Measurements from ENCODE around the gene DBN1.

Gene DBN1

DNA sequence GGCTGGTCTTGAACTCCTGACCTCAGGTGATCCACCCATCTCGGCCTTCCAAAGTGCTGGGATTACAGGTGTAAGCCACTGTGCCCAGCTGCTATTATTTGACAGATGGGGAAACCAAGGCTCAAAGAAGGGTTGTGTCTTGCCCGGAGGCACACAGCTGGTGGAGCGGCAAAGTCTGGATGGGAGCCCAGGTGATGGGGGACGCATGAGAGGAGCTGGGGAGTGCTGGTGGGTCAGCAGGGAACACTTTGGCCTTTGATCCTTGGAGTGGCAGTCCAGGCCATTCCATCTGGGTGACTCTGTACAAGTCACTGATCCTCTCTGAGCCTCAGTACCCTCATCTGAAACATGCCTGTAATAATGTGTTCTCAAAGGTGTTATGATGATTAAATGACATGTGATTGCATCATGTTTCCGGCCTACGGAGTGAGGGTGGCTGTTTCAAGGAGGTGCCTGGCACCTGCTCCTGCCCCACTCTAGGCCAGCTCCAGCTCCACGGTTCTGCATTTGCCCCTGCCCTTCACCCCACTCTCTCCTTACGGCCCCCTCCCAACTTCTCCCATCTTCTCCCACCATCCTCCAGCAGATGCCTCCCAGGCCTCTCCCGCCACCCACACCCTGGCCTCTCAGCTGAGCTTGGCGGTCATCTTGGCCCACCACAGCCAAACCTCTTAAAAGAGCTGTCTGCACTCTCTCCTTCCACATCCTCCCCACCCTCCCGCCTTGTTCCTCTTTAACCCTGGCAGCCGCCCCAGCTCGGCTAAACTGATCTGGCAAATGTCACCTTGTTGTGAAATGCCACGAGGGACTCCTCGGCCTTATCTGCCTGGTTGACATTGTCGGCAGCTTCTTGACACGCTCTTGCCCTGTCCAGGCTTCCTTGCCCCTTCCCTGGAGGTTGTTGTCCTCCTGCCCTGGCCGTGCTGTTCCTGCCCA, 5.5 kb upstream of the DBN1 start:
- no peak overlapping the region for H3K27ac ChIP-seq (ENCODE audit: low read length)
- DNase-seq (no peak), ATAC-seq (ENCODE audit: insufficient read depth, low read depth) (peak; percentile 54)
- H3K4me3 ChIP-seq (ENCODE audit: low read depth in 1 of 2, low read length in 2 of 2) = no peak overlapping the region
- no peak overlapping the region for H3K9ac ChIP-seq (ENCODE audit: low read depth, low read length)
- no peak overlapping the region for H3K4me2 ChIP-seq (ENCODE audit: insufficient read depth, low read length)
- H4K20me1 ChIP-seq (ENCODE audit: insufficient read depth, low read length) = peaks cover 10% of the 10 kb centered on the region; the same call in 1 of the 2 replicates
- peaks cover 2% of the 10 kb centered on the region; the same call in 1 of the 2 replicates for H3K4me1 ChIP-seq (ENCODE audit: insufficient read depth, low read length)
- no peaks in the 10 kb centered on the region for H3K79me2 ChIP-seq (ENCODE audit: insufficient read depth, low read length)
- no peaks in the 10 kb centered on the region for H3K36me3 ChIP-seq (ENCODE audit: insufficient read depth, low read length)
- peaks cover 4% of the 10 kb centered on the region for H3K27me3 ChIP-seq (ENCODE audit: insufficient read depth, low read length, poor library complexity)
- TF ChIP-seq, protein P1, sequence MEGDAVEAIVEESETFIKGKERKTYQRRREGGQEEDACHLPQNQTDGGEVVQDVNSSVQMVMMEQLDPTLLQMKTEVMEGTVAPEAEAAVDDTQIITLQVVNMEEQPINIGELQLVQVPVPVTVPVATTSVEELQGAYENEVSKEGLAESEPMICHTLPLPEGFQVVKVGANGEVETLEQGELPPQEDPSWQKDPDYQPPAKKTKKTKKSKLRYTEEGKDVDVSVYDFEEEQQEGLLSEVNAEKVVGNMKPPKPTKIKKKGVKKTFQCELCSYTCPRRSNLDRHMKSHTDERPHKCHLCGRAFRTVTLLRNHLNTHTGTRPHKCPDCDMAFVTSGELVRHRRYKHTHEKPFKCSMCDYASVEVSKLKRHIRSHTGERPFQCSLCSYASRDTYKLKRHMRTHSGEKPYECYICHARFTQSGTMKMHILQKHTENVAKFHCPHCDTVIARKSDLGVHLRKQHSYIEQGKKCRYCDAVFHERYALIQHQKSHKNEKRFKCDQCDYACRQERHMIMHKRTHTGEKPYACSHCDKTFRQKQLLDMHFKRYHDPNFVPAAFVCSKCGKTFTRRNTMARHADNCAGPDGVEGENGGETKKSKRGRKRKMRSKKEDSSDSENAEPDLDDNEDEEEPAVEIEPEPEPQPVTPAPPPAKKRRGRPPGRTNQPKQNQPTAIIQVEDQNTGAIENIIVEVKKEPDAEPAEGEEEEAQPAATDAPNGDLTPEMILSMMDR (IDR thresholded peaks at IDR 0.05; ENCODE audit: borderline replicate concordance, extremely low read depth, low read length, poor library complexity, severe bottlenecking) = no peak
- TF ChIP-seq EZH2 (IDR thresholded peaks at IDR 0.05; ENCODE audit: borderline replicate concordance, low read depth, low read length, severe bottlenecking) = no peak
- no peak overlapping the region for H2AFZ ChIP-seq (ENCODE audit: low read depth, low read length)
- no peaks in the 10 kb centered on the region for H3K9me3 ChIP-seq (ENCODE audit: insufficient read depth, low read length, severe bottlenecking)

DNA sequence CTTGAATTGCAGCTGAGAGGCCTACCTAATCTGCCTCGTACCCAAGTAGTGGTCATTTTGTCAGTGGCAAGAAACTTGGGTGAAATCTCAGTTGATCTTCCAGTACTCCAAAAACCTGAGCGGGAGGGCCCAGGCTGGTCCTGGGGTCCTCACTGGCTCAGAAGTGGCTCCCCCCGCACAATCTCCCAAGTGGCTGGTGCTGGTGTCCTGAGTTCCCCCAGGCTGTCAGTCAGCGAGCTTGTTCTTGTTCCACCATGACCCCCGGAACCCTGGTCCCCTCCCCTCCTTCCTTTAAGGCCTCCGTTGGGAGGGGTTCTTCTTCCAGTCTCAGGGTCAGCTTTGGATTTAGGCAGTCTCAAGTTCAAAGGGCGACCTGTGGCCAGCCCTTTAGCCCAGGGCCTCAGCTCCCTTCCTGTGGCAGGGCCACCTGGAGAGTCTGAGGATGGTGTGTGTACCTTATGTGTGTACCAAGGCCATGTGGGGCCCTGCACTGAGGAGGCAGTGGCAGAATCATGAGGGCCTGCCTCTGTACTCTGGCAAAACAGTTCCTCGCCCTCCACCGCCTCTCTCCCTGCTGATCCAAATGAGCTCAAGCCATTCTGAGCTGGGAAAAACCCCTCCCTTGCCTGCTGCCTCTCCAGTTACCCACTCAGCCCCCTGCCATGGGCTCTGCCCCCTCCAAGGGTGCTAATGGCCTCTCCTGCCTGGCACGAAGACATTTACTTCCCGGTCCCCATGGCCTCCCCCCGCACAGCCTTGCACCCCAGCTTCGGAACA, 4.5 kb upstream of the DBN1 start:
- H3K36me3 ChIP-seq (ENCODE audit: insufficient read depth, low read length) = no peaks in the 10 kb centered on the region
- peaks cover 4% of the 10 kb centered on the region; the same call in 1 of the 2 replicates for H3K4me1 ChIP-seq (ENCODE audit: insufficient read depth, low read length)
- DNase-seq (no peak), ATAC-seq (ENCODE audit: insufficient read depth, low read depth) (no peak)
- no peak overlapping the region for H3K9ac ChIP-seq (ENCODE audit: low read depth, low read length)
- no peak overlapping the region for H2AFZ ChIP-seq (ENCODE audit: low read depth, low read length)
- H3K9me3 ChIP-seq (ENCODE audit: insufficient read depth, low read length, severe bottlenecking) = no peaks in the 10 kb centered on the region
- peaks cover 5% of the 10 kb centered on the region for H3K27me3 ChIP-seq (ENCODE audit: insufficient read depth, low read length, poor library complexity)
- H3K27ac ChIP-seq (ENCODE audit: low read length) = no peak overlapping the region
- H3K79me2 ChIP-seq (ENCODE audit: insufficient read depth, low read length) = no peaks in the 10 kb centered on the region
- H4K20me1 ChIP-seq (ENCODE audit: insufficient read depth, low read length) = peaks cover 10% of the 10 kb centered on the region; the same call in 1 of the 2 replicates
- H3K4me3 ChIP-seq (ENCODE audit: low read depth in 1 of 2, low read length in 2 of 2) = no peak overlapping the region
- TF ChIP-seq, protein P1 (IDR thresholded peaks at IDR 0.05; ENCODE audit: borderline replicate concordance, extremely low read depth, low read length, poor library complexity, severe bottlenecking) = no peak
- TF ChIP-seq EZH2 (IDR thresholded peaks at IDR 0.05; ENCODE audit: borderline replicate concordance, low read depth, low read length, severe bottlenecking) = no peak
- H3K4me2 ChIP-seq (ENCODE audit: insufficient read depth, low read length) = no peak overlapping the region

DNA sequence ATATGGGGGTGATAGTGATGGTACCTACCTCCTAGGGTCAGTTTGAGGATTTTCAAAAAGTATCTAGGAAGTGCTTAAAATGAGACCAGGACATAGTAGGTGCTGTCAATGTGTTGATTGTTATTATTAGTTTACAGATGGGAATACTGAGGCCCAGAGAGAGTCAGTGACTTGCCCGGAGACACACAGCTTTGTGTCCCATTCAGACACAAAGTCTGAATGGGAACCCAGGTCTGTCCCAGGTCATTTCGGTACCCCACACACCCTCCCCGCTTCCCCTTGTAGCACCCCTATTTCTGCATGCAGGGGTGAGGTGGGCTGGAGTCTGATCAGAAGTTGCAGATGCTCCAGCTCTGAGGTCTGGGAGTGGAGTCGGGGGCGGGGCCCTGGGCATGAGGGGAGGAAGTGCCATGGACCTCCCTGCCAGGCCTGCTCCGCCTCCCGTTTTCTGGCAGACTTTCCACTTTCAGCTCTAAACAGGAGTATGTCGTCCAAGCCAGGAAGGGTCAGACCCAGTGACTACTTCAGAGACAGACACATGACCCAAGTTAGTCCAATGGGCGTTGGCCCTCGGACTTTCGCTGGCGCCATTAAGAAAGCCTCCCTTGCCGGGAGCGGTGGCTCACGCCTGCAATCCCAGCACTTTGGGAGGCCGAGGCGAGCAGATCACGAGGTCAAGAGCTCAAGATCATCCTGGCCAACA, 3.2 kb upstream of the DBN1 start:
- Histone ChIP-seq H2AFZ (ENCODE audit: low read depth, low read length) (no peak overlapping the region), H3K36me3 (ENCODE audit: insufficient read depth, low read length) (peaks cover 8% of the 10 kb centered on the region), H3K4me2 (ENCODE audit: insufficient read depth, low read length) (no peak overlapping the region), H3K9ac (ENCODE audit: low read depth, low read length) (no peak overlapping the region), H3K9me3 (ENCODE audit: insufficient read depth, low read length, severe bottlenecking) (no peaks in the 10 kb centered on the region), H4K20me1 (ENCODE audit: insufficient read depth, low read length) (peaks cover 20% of the 10 kb centered on the region), H3K79me2 (ENCODE audit: insufficient read depth, low read length) (peaks cover 11% of the 10 kb centered on the region), H3K4me1 (ENCODE audit: insufficient read depth, low read length) (peaks cover 14% of the 10 kb centered on the region), H3K4me3 (ENCODE audit: low read depth in 1 of 2, low read length in 2 of 2) (no peak overlapping the region), H3K27me3 (ENCODE audit: insufficient read depth, low read length, poor library complexity) (peaks cover 5% of the 10 kb centered on the region), H3K27ac (ENCODE audit: low read length) (no peak overlapping the region)
- ATAC-seq (ENCODE audit: insufficient read depth, low read depth) = no peak
- DNase-seq = no peak
- TF ChIP-seq EZH2 (IDR thresholded peaks at IDR 0.05; ENCODE audit: borderline replicate concordance, low read depth, low read length, severe bottlenecking) = no peak
- TF ChIP-seq, protein P1 (IDR thresholded peaks at IDR 0.05; ENCODE audit: borderline replicate concordance, extremely low read depth, low read length, poor library complexity, severe bottlenecking) = no peak
